Anterior cingulate cortex (tissue), 58 donors: ENCODE data around the gene ZNF862.

ENCODE experiments used
- DNase-seq, 58 donors: peaks; one replicate each; lab custom pipeline; 2025; lab: John Stamatoyannopoulos, UW

ZNF862 gene

DNA sequence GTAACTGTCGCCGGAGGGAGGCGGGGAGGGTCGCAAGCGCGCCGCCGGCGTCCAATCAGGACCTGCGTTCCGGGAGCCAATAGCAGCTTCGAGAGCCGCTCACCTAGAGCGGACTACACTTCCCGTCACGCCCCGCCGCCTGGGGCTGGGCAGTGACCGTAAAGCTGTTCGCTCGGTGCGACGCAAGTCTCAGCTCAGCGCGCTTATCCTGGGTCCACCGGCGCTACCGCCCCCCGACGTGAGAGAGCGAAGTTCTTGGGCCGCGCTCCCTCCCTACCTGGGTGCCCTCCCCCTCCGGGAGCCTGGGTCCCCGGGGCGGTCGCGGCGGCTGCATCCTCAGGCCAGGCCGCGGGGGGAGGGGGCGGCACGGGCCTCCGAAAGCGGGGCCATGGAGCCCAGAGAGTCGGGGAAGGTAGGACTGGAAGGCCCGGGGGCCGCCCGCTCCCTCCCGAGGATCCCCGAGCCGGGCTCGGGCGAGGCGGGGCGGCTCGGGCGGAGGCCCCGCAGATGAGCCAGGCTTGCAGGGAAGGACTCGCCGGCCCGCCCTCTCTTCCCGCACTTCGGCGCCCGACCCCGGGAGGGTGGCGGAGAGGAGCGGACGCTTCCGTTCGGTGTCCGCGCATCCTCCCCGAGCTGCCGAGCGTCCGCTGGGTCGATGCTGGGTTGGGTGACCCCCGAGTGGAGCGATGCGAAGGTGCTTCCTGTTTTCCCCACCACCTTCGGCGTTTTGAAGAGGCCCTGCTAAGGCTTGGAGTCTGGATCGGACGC is at the start of gene ZNF862:
Gene ZNF862, plus strand, starts transcription at position 152 of the 768 bp plus-strand sequence. Its CDS starts 237 bp downstream, at position 389.
- DNase-seq = peak; percentile 58 to 99 (median 98)

DNA sequence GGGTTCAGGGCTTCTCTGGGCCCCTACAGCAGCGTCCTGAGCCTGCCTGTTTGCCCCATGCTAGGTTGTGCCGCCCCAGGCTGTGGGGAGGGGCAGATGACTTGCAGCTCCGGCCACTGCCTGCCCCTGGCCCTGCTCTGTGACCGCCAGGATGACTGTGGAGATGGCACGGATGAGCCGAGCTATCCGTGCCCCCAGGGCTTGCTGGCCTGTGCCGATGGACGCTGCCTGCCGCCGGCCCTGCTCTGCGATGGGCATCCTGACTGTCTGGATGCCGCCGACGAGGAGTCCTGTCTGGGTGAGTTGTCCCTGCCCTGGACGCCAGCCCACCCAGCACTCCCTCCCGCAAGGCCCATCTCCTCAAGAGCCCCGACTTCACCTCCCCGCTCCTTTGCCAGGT is 49.1 kb upstream of the ZNF862 start:
- DNase-seq = no peak

DNA sequence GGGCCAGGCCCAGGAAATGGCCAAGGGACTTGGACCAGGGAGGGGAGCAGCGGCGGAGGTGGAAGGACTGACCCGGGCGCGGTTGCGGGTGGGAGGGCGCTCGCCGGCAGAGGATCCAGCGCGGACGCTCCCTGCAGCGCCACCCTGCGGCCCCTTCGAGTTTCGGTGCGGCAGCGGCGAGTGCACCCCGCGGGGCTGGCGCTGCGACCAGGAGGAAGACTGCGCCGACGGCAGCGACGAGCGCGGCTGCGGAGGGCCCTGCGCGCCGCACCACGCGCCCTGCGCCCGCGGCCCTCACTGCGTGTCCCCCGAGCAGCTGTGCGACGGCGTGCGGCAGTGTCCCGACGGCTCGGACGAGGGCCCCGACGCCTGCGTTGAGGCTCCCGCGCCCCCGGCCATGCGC is 48.0 kb upstream of the ZNF862 start:
- peak in 3 of 58 donors; percentile 17 to 22 (median 22) for DNase-seq

DNA sequence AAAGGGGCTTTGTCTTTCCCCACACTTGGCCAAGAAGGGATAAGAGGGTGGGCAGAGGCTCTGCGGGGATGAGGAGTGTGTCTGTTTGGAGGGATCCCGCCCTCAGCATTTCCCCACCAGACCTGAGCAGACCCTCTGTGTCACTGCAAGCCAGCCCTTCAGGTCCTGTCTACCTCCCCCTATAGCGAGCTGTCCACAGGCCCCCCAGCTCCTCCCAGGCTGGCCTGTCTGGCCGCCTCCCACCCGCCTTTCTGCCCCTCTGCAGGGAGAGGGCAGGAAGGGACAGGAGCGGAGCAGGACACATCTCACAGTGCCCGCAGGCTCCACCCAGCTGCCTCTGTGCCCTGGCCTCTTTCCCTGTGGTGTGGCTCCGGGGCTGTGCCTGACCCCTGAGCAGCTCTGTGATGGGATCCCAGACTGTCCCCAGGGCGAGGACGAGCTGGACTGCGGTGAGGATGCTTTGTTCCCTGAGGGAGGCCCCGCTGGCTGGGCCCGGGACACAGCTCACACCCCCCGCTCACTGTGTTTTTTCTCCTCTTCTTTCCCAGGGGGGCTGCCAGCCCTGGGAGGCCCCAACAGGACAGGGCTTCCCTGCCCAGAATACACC is 47.3 kb upstream of the ZNF862 start:
- DNase-seq = no peak

DNA sequence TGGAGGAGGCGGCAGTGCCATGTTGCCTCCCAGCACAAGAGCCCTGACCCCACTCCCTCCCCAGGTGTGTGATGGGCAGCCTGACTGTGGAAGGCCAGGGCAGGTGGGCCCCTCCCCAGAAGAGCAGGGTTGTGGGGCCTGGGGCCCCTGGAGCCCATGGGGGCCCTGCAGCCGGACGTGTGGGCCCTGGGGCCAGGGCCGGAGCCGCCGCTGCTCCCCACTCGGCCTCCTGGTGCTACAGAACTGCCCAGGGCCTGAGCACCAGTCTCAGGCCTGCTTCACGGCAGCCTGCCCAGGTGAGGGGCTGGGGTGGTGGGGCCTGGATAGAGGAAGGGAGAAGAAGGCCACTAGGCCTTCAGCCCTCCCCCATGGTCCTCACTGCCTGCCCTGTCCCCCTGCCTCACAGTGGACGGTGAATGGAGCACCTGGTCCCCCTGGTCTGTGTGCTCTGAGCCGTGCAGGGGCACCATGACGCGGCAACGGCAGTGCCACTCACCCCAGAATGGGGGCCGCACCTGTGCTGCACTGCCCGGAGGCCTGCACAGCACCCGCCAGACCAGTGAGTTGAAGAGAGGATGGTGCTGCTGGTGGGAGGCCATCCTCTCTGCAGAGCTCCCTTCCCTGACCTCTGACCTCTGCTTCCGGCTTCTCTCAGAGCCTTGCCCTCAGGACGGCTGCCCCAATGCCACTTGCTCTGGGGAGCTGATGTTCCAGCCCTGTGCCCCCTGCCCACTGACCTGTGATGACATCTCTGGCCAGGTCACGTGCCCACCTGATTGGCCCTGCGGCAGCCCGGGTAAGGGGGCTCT is 46.6 kb upstream of the ZNF862 start:
- no peak for DNase-seq

DNA sequence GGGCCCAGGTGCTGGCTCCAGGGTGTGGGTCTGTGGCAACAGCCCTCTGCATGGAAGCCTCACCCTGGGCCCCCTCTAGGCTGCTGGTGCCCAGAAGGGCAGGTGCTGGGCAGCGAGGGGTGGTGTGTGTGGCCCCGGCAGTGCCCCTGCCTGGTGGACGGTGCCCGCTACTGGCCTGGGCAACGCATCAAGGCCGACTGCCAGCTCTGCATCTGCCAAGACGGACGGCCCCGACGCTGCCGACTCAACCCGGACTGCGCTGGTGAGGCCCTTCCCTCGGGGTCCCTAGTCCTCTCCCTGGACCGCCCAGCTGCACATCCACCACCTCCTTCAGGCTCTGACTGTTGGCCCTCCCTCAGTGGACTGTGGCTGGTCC is 46.0 kb upstream of the ZNF862 start:
- no peak for DNase-seq

DNA sequence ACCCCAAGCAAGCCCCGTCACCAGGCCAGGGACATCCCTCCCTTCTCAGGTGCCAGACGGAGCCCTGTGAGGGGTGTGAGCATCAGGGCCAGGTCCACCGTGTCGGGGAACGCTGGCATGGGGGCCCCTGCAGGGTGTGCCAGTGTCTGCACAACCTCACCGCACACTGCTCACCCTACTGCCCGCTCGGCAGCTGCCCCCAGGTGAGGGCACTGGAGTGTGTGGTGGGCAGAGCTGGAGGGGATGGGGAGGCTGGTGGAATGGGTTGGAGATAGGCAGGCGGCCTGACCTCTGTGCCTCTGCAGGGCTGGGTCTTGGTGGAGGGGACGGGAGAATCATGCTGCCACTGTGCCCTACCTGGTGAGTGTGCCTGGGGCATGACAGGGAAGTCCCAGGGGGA is 44.9 kb upstream of the ZNF862 start:
- DNase-seq = no peak

DNA sequence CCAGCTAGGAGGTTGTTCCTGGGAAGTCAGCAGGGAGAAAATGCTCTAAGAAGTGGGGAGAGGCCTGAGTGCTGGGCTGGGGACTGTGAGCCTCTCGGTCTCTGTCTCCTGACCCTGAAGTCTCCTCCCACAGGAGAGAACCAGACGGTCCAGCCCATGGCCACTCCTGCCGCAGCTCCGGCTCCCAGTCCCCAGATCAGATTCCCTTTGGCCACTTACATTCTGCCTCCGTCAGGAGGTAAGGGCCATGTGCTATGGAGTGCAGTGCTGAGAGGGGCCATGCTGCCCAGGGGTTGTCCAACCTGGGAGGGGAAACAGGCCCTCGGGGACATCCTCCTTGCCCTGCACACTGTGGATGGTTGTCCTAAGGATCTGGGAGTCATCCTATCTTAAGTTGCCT is 43.5 kb upstream of the ZNF862 start:
- no peak for DNase-seq

DNA sequence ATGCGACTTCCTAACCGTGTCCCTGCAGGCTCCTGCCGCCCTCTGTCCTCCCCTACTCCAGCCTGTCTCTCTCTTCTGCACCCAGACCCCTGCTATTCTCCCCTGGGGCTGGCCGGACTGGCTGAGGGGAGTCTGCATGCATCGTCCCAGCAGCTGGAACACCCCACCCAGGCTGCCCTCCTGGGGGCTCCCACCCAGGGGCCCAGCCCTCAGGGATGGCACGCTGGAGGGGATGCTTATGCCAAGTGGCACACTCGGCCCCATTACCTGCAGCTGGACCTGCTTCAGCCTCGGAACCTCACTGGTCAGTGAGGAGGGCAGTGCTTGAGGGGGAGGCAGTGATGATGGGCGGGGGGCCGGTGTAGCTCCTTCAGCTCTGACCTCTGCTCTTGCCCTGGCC is 43.0 kb upstream of the ZNF862 start:
- no peak for DNase-seq

DNA sequence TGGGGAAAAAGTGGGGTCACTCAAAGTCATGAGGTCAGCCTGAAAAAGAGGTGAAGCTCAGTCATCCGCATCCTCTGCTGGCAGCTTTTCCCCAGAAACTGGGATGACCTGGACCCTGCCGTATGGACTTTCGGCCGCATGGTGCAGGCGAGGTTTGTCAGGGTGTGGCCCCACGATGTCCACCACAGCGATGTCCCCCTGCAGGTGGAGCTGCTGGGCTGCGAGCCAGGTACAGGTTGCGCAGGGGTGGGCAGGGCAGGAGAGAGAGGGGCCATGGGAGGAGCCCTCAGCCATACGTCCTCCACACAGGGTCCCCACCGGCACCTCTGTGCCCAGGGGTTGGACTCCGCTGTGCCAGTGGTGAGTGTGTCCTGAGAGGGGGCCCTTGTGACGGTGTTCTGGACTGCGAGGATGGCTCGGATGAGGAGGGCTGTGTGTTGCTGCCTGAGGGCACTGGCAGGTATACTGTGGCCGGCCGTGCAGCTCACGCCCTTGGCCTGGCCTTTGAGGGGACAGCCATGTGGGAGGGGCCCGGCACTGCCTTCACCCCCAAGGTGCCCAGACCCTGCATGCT is 41.8 kb upstream of the ZNF862 start:
- no peak for DNase-seq

DNA sequence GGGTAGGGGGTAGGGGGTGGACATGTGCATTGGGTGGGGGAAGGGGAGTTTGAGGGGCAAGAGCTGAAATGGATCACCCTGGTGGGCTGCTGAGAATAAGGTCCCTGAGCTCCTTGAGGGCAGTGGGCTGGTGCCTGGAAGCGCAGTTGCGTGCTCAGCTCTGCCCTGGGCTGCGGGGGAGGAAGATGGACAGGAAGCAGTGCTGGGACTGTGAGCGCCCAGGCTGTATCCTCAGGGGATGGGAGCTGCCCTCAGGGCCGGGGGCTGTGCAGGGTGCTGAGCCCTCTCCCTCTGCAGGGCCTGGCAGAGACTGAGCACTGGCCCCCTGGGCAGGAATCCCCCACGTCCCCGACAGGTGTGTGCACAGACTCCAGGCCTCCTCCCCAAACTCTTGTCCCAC is 40.4 kb upstream of the ZNF862 start:
- no peak for DNase-seq

DNA sequence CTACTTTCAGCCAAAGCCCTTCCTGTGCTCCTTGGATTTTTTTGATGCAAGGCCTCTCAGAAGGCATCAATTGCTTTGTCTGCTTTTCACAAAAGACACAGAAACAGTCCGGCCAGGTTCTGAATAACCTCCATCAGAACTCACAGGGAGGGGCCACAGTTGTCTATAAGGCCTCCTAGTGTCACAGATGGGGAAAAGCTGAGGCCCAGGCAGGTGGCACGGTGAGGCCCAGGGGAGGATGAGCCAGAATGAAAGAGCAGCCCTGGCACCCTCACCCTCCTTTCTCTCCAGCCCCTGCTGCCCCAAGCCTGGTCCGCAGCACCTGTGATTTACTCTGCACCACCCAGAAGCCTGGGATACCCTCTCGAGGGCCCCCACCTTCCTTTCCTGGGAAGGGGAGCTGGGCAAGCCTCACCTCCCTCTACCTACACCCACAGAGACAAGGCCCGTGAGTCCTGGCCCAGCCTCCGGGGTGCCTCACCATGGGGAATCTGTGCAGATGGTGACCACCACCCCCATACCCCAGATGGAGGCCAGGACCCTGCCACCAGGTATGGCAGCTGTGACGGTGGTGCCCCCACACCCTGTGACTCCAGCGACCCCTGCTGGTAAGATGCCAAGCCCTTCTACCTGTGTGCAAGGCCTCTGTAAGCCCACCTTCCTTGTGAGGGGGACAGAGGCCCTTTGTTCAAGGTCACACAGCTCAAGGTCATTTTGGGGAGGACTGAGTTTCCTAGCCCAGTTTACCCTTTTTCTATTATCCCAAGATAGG is 38.6 kb upstream of the ZNF862 start:
- DNase-seq = peak in 2 of 58 donors; percentile 7 to 8

DNA sequence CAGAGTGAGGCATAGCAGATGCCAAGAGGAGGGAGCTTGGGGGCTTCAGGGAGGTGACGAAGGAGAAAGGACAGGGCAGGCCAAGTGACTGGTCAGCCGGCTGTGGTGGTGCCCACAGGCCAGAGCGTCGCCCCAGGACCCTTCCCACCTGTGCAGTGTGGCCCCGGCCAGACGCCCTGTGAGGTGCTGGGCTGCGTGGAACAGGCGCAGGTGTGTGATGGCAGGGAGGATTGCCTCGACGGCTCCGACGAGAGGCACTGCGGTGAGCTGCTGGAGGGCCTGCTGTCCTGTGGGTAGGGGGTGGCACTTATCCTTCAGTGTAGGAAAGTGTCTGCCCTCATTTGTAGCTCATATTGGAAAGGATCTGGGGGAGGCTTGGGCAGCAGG is 38.0 kb upstream of the ZNF862 start:
- DNase-seq = no peak

DNA sequence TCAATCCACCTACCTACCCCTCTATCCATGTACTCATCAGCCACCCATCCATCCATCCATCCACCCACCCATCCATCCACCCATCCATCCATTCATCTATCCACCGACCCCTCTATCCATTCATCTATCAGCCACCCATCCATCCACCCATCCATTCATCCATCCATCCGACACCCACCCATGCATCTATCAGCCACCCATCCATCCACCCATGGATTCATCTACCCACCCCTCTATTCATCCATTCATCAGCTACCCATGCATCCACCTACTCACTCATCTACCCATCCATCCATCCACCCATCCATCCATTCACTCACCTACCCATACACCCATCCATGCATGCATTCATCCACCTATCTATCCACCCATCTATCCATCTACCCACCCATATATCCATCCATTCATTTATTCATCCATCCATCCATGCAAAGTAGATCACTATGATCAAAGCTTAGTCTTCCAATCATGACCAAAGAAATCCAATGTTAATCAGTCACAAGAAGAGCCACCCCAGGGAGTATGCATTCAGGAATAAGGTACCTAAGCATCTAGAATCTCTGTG is 37.1 kb upstream of the ZNF862 start:
- no peak for DNase-seq

DNA sequence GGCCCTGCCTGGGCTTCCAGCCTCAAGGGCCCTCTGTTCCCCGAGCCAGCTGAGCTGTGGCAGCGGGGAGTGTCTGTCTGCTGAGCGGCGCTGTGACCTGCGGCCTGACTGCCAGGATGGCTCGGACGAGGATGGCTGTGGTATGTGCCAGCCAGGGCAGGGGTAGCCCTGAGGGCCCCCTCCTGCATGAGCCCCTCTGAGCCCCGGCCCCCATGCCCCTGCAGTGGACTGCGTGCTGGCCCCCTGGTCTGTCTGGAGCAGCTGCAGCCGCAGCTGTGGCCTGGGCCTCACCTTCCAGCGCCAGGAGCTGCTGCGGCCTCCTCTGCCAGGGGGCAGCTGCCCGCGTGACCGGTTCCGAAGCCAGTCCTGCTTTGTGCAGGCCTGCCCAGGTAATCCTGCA is 36.4 kb upstream of the ZNF862 start:
- no peak for DNase-seq

DNA sequence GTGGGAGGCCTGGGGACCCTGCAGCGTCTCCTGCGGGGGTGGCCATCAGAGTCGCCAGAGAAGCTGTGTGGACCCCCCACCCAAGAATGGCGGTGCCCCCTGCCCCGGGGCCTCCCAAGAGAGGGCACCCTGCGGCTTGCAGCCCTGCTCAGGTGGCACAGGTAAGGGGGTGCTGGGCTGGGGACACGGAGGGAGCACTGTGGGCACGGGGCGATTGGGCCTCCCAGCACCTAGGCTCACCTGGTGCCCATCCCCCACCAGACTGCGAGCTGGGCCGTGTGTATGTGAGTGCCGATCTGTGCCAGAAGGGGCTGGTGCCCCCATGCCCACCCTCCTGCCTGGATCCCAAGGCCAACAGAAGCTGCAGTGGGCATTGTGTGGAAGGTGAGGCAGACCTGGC is 35.2 kb upstream of the ZNF862 start:
- DNase-seq = no peak

DNA sequence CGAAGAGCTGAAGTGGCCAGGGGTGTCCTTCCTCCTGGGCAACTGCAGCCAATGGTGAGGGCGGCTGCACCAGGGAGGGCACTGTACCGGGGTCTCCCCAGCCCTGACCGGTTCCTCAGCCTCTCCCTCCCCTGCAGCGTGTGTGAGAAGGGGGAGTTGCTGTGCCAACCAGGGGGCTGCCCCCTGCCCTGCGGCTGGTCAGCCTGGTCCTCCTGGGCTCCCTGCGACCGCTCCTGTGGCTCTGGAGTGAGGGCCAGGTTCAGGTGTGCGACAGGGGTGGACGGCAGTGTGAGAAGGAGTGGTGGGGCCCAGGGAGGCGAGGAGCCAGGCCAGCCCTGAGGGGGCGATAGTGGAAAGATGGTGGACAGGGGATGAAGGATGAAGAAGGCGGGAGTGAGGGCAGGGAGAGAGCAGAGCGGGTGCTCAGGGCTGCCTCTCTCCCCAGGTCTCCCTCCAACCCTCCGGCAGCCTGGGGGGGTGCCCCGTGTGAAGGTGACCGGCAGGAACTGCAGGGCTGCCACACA is 34.6 kb upstream of the ZNF862 start:
- no peak for DNase-seq

DNA sequence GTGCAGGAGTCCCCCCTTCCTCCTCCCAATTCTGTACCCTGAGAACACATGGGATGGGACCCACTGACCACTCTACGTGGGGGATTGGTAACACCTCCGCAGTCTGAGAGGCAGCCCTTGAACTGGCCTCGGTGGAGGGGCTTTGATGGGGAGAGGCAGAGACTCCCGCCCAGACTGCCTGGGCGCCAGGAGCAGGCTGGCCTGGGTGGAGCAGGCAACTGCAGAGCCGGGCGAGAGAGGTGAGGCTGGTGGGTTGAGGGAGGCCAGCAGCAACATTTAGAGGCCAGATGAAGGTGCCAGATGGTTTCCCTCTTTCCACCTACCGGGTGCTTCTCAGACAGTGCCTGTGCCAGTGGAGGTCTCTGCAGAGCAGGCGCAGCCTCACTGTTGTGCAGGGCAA is 34.1 kb upstream of the ZNF862 start:
- no peak for DNase-seq

DNA sequence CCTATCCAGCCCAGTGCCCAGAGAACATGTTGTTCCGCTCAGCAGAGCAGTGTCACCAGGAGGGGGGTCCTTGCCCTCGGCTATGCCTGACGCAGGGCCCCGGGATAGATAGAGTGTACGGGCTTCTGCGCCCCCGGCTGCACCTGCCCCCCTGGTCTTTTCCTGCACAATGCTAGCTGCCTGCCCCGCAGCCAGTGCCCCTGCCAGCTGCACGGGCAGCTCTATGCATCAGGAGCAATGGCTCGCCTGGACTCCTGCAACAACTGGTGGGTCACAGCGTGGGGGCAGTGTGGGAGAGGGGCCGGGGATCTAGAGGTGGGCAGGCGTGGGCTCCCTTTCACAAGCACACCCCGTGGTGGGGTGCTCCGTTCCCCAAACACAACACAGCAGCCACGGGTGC is 31.4 kb upstream of the ZNF862 start:
- DNase-seq = no peak

DNA sequence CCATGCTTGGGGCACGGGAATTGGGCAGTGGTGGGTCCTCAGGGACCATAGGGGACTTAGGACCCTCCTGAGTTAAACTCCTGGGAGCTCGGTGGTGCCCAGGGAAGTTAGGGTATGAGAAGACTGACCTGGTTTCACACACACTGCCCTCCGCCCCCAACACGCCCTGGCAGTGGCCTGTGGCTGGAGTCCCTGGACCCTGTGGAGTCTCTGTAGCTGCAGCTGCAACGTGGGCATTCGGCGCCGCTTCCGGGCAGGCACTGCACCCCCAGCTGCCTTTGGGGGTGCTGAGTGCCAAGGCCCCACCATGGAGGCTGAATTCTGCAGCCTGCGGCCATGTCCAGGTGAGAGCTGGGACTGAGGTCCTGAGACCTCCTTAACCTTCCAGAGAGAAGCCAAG is 29.9 kb upstream of the ZNF862 start:
- no peak for DNase-seq
